ENCODE measurements around the gene WIPI1.

WIPI1 gene

GRCh38 chr17:68431045-68431608, 26.2 kb downstream of the WIPI1 start:
- H3K79me2 ChIP-seq (ENCODE audit: control insufficient read depth, insufficient read depth, low read length) = no peaks in the 10 kb centered on the region
- H3K36me3 ChIP-seq (ENCODE audit: control insufficient read depth, insufficient read depth, low read length) = no peaks in the 10 kb centered on the region
- H4K8ac ChIP-seq (ENCODE audit: low read depth, low read length) = no peak overlapping the region
- no peak overlapping the region for H3K4ac ChIP-seq (ENCODE audit: low read depth, low read length)
- H2BK15ac ChIP-seq (replicated peaks; ENCODE audit: low read depth) = no peak overlapping the region
- no peaks in the 10 kb centered on the region for H3K4me1 ChIP-seq (ENCODE audit: control insufficient read depth, low read depth, low read length)
- no peak overlapping the region for H2BK120ac ChIP-seq (ENCODE audit: low read depth, low read length)
- no peak for DNase-seq
- no CpG with 5 or more reads among the region's 13 CpGs for WGBS (ENCODE audit: extremely low coverage, insufficient coverage, low lambda C conversion rate)
- H3K9ac ChIP-seq (ENCODE audit: low read length) = no peak overlapping the region
- no peak overlapping the region for H3K56ac ChIP-seq (ENCODE audit: low read length)
- no peak overlapping the region for H3K4me2 ChIP-seq (ENCODE audit: low read length)
- H2AK5ac ChIP-seq (ENCODE audit: low read length) = no peak overlapping the region
- no peaks in the 10 kb centered on the region for H3K27me3 ChIP-seq (ENCODE audit: insufficient read depth, low read length, poor library complexity)
- no peaks in the 10 kb centered on the region for H3K79me1 ChIP-seq (ENCODE audit: low read length)
- no peak overlapping the region for H3K23ac ChIP-seq (ENCODE audit: low read length)
- H2BK5ac ChIP-seq (ENCODE audit: low read length) = no peak overlapping the region
- no peak overlapping the region for H3K4me3 ChIP-seq (ENCODE audit: low read length)
- no peak overlapping the region for H4K5ac ChIP-seq (ENCODE audit: low read length)
- H3K18ac ChIP-seq (ENCODE audit: low read length) = no peak overlapping the region
- H3K27ac ChIP-seq (ENCODE audit: low read depth, low read length) = no peak overlapping the region

- Histone ChIP-seq H3K23ac (ENCODE audit: low read length) (no peak overlapping the region), H3K27ac (ENCODE audit: low read depth, low read length) (no peak overlapping the region), H3K56ac (ENCODE audit: low read length) (no peak overlapping the region), H3K36me3 (ENCODE audit: control insufficient read depth, insufficient read depth, low read length) (no peaks in the 10 kb centered on the region), H3K79me1 (ENCODE audit: low read length) (no peaks in the 10 kb centered on the region), H3K4me2 (ENCODE audit: low read length) (no peak overlapping the region), H2BK5ac (ENCODE audit: low read length) (no peak overlapping the region), H3K18ac (ENCODE audit: low read length) (no peak overlapping the region), H2BK15ac (replicated peaks; ENCODE audit: low read depth) (no peak overlapping the region), H4K8ac (ENCODE audit: low read depth, low read length) (no peak overlapping the region), H3K79me2 (ENCODE audit: control insufficient read depth, insufficient read depth, low read length) (no peaks in the 10 kb centered on the region), H2BK120ac (ENCODE audit: low read depth, low read length) (no peak overlapping the region), H3K27me3 (ENCODE audit: insufficient read depth, low read length, poor library complexity) (no peaks in the 10 kb centered on the region), H3K4ac (ENCODE audit: low read depth, low read length) (no peak overlapping the region), H3K4me3 (ENCODE audit: low read length) (no peak overlapping the region), H3K9ac (ENCODE audit: low read length) (no peak overlapping the region), H2AK5ac (ENCODE audit: low read length) (no peak overlapping the region), H4K5ac (ENCODE audit: low read length) (no peak overlapping the region), H3K4me1 (ENCODE audit: control insufficient read depth, low read depth, low read length) (no peaks in the 10 kb centered on the region)
- DNase-seq = no peak
- WGBS (ENCODE audit: extremely low coverage, insufficient coverage, low lambda C conversion rate) = no CpG with 5 or more reads among the region's 11 CpGs
These were observed 27.4 kb downstream of the WIPI1 start for GRCh38 chr17:68429881-68430280.

DNA sequence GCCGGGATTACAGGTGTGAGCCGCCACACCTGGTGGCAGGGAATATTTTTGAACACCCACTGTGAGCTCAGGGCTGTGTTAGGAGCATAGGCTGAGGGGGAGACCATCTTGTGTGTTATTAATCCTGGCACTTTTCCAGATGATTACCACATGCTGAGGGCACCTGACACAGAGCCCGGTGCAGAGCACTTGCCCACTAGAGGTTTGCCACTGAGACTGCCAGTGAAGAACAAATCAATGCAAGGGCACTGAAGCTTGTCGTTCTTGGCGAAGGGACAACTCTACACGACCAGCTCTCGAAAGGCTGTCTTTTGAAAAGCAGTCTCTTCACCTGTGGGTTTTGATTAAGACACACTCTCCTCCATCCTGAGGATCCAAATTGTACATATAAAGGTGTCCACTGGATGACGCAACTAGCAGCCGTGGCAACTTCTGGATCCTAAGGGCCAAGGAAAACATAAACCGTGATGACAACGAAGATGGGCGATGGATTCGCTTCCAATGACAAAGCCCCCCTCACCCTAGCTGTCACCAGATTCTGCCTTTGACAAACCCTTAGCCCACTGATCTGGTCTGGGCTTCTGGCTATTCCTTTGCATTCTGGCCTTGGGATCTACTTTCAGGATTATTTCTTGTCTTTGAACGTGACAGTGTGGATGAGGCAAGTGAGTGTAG, 28.7 kb downstream of the WIPI1 start:
- Histone ChIP-seq H3K27ac (ENCODE audit: low read depth, low read length) (no peak overlapping the region), H3K4ac (ENCODE audit: low read depth, low read length) (no peak overlapping the region), H3K27me3 (ENCODE audit: insufficient read depth, low read length, poor library complexity) (no peaks in the 10 kb centered on the region), H2BK120ac (ENCODE audit: low read depth, low read length) (no peak overlapping the region), H3K9ac (ENCODE audit: low read length) (no peak overlapping the region), H3K4me1 (ENCODE audit: control insufficient read depth, low read depth, low read length) (no peaks in the 10 kb centered on the region), H3K4me3 (ENCODE audit: low read length) (no peak overlapping the region), H3K4me2 (ENCODE audit: low read length) (no peak overlapping the region), H3K18ac (ENCODE audit: low read length) (no peak overlapping the region), H3K79me1 (ENCODE audit: low read length) (no peaks in the 10 kb centered on the region), H4K5ac (ENCODE audit: low read length) (no peak overlapping the region), H2AK5ac (ENCODE audit: low read length) (no peak overlapping the region), H2BK15ac (replicated peaks; ENCODE audit: low read depth) (no peak overlapping the region), H3K56ac (ENCODE audit: low read length) (no peak overlapping the region), H3K79me2 (ENCODE audit: control insufficient read depth, insufficient read depth, low read length) (no peaks in the 10 kb centered on the region), H3K36me3 (ENCODE audit: control insufficient read depth, insufficient read depth, low read length) (no peaks in the 10 kb centered on the region), H3K23ac (ENCODE audit: low read length) (no peak overlapping the region), H4K8ac (ENCODE audit: low read depth, low read length) (no peak overlapping the region), H2BK5ac (ENCODE audit: low read length) (no peak overlapping the region)
- no CpG with 5 or more reads among the region's 14 CpGs for WGBS (ENCODE audit: extremely low coverage, insufficient coverage, low lambda C conversion rate)
- DNase-seq = no peak

- Histone ChIP-seq H3K23ac (ENCODE audit: low read length) (no peak overlapping the region), H3K79me2 (ENCODE audit: control insufficient read depth, insufficient read depth, low read length) (no peaks in the 10 kb centered on the region), H3K36me3 (ENCODE audit: control insufficient read depth, insufficient read depth, low read length) (no peaks in the 10 kb centered on the region), H4K5ac (ENCODE audit: low read length) (no peak overlapping the region), H3K4me1 (ENCODE audit: control insufficient read depth, low read depth, low read length) (no peaks in the 10 kb centered on the region), H2BK120ac (ENCODE audit: low read depth, low read length) (no peak overlapping the region), H3K4ac (ENCODE audit: low read depth, low read length) (no peak overlapping the region), H2BK5ac (ENCODE audit: low read length) (no peak overlapping the region), H2AK5ac (ENCODE audit: low read length) (no peak overlapping the region), H3K27ac (ENCODE audit: low read depth, low read length) (no peak overlapping the region), H3K56ac (ENCODE audit: low read length) (no peak overlapping the region), H3K18ac (ENCODE audit: low read length) (no peak overlapping the region), H3K9ac (ENCODE audit: low read length) (no peak overlapping the region), H3K4me2 (ENCODE audit: low read length) (no peak overlapping the region), H3K27me3 (ENCODE audit: insufficient read depth, low read length, poor library complexity) (no peaks in the 10 kb centered on the region), H2BK15ac (replicated peaks; ENCODE audit: low read depth) (no peak overlapping the region), H3K4me3 (ENCODE audit: low read length) (no peak overlapping the region), H4K8ac (ENCODE audit: low read depth, low read length) (no peak overlapping the region), H3K79me1 (ENCODE audit: low read length) (no peaks in the 10 kb centered on the region)
- WGBS (ENCODE audit: extremely low coverage, insufficient coverage, low lambda C conversion rate) = no CpG with 5 or more reads among the region's 7 CpGs
- DNase-seq = no peak
These were observed 29.7 kb downstream of the WIPI1 start for GRCh38 chr17:68427575-68427974.

DNA sequence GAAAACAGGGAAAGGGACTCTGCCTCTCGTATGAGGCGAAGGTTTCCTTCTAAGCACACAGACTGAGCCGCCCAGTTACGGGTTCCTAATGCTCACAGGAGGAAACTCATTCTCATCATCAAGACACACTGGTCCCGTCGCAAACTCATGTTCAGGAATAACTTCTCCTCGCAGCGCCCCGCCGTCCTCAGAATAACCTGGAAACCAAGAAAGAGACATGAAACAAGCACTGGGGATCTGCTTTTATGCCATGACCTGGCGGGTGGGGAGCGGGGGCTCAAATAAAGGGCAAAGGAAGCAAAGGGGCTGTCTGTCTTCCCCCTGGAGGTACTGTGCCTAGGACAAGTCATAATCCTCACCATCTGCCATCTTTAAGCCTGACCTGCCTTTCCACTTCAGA, 31.3 kb downstream of the WIPI1 start:
- no CpG with 5 or more reads among the region's 12 CpGs for WGBS (ENCODE audit: extremely low coverage, insufficient coverage, low lambda C conversion rate)
- Histone ChIP-seq H3K9ac (ENCODE audit: low read length) (no peak overlapping the region), H3K27ac (ENCODE audit: low read depth, low read length) (no peak overlapping the region), H3K79me1 (ENCODE audit: low read length) (no peaks in the 10 kb centered on the region), H3K4me1 (ENCODE audit: control insufficient read depth, low read depth, low read length) (no peaks in the 10 kb centered on the region), H3K79me2 (ENCODE audit: control insufficient read depth, insufficient read depth, low read length) (no peaks in the 10 kb centered on the region), H2AK5ac (ENCODE audit: low read length) (no peak overlapping the region), H3K18ac (ENCODE audit: low read length) (no peak overlapping the region), H3K27me3 (ENCODE audit: insufficient read depth, low read length, poor library complexity) (no peaks in the 10 kb centered on the region), H4K8ac (ENCODE audit: low read depth, low read length) (no peak overlapping the region), H2BK15ac (replicated peaks; ENCODE audit: low read depth) (no peak overlapping the region), H2BK120ac (ENCODE audit: low read depth, low read length) (no peak overlapping the region), H2BK5ac (ENCODE audit: low read length) (no peak overlapping the region), H3K4ac (ENCODE audit: low read depth, low read length) (no peak overlapping the region), H3K56ac (ENCODE audit: low read length) (no peak overlapping the region), H4K5ac (ENCODE audit: low read length) (no peak overlapping the region), H3K4me2 (ENCODE audit: low read length) (no peak overlapping the region), H3K23ac (ENCODE audit: low read length) (no peak overlapping the region), H3K4me3 (ENCODE audit: low read length) (no peak overlapping the region), H3K36me3 (ENCODE audit: control insufficient read depth, insufficient read depth, low read length) (no peaks in the 10 kb centered on the region)
- DNase-seq = no peak

GRCh38 chr17:68424861-68425260, 32.4 kb downstream of the WIPI1 start:
- no peak overlapping the region for H3K9ac ChIP-seq (ENCODE audit: low read length)
- H4K5ac ChIP-seq (ENCODE audit: low read length) = no peak overlapping the region
- no peak overlapping the region for H2BK120ac ChIP-seq (ENCODE audit: low read depth, low read length)
- no peak overlapping the region for H2BK15ac ChIP-seq (replicated peaks; ENCODE audit: low read depth)
- no peak overlapping the region for H3K4me3 ChIP-seq (ENCODE audit: low read length)
- no peaks in the 10 kb centered on the region for H3K79me2 ChIP-seq (ENCODE audit: control insufficient read depth, insufficient read depth, low read length)
- H2AK5ac ChIP-seq (ENCODE audit: low read length) = no peak overlapping the region
- WGBS (ENCODE audit: extremely low coverage, insufficient coverage, low lambda C conversion rate) = no CpG with 5 or more reads among the region's 6 CpGs
- no peak overlapping the region for H3K4me2 ChIP-seq (ENCODE audit: low read length)
- H3K79me1 ChIP-seq (ENCODE audit: low read length) = no peaks in the 10 kb centered on the region
- H3K56ac ChIP-seq (ENCODE audit: low read length) = no peak overlapping the region
- peak; percentile 17 for DNase-seq
- H3K23ac ChIP-seq (ENCODE audit: low read length) = no peak overlapping the region
- H2BK5ac ChIP-seq (ENCODE audit: low read length) = no peak overlapping the region
- H3K27me3 ChIP-seq (ENCODE audit: insufficient read depth, low read length, poor library complexity) = no peaks in the 10 kb centered on the region
- no peaks in the 10 kb centered on the region for H3K4me1 ChIP-seq (ENCODE audit: control insufficient read depth, low read depth, low read length)
- no peak overlapping the region for H3K27ac ChIP-seq (ENCODE audit: low read depth, low read length)
- no peaks in the 10 kb centered on the region for H3K36me3 ChIP-seq (ENCODE audit: control insufficient read depth, insufficient read depth, low read length)
- no peak overlapping the region for H4K8ac ChIP-seq (ENCODE audit: low read depth, low read length)
- H3K18ac ChIP-seq (ENCODE audit: low read length) = no peak overlapping the region
- H3K4ac ChIP-seq (ENCODE audit: low read depth, low read length) = no peak overlapping the region
